Tibial nerve (tissue), 4 donors: ENCODE measurements around the gene PEX12.

Experiments
- CTCF ChIP-seq, 5 experiments: fragments of 200-600 bp in 3 of 5; fragments of 450-650 bp in 2 of 5; sonication (generic) in 3 of 5; IDR thresholded peaks; one replicate each; pipeline ENCODE4 v1.5.1; 2016 to 2019; ENCODE audit warnings: antibody characterized with exemption in 5 of 5, mild to moderate bottlenecking in 3 of 5, moderate library complexity in 2 of 5
- EP300 ChIP-seq, 2 donors: sonication (generic); formaldehyde crosslinking; IDR thresholded peaks; one replicate each; pipeline ENCODE4 v1.6.1; 2017; ENCODE audit warnings: antibody characterized with exemption in 2 of 2, mild to moderate bottlenecking in 1 of 2
- POLR2A ChIP-seq, 2 donors: fragments of 450-650 bp; IDR thresholded peaks; one replicate each; pipeline ENCODE4 v1.6.1; 2017; ENCODE audit warnings: antibody characterized with exemption in 2 of 2, mild to moderate bottlenecking in 2 of 2, moderate library complexity in 2 of 2

DNA sequence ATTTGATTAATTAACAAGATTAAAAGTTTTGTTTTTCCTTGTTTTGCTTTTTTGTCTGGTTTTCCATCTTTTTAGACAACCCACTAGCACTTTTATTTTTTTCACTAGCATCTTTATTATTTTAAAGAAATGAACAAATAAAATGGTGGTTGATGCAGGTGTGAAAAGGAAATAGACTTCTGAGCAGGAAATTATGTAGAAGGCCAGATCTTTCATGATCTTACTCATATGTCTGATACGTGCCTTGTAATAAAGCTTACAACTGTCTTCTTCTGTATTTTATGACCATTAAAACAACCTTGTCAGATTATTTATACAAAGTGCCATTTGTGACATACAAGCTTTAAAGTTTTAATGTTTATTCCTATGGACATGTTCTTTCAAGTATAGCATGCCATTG is 47.2 kb downstream of the PEX12 start:
- TF ChIP-seq POLR2A (IDR thresholded peaks at IDR 0.05): no peak
- TF ChIP-seq CTCF (IDR thresholded peaks at IDR 0.05): no peak
- TF ChIP-seq EP300 (IDR thresholded peaks at IDR 0.05): no peak
